ENCODE results near the gene EEFSEC. TPM values are rescaled to one million over a fixed set of nuclear protein-coding genes. Genes with fewer than 3 reads are reported as not detected.

Gene EEFSEC
- total and polyA plus RNA-seq, 2 of the 8 experiments (the other 6 are each of a cell fraction or from before 2014, with no cell fraction given), result 13.1 to 19.8 TPM

- H2BK15ac ChIP-seq (ENCODE audit: low read length), result no peak overlapping the region
- H4K8ac ChIP-seq (ENCODE audit: extremely low read depth, insufficient read depth, low read length), result no peak overlapping the region
- no peaks in the 10 kb centered on the region for H3K23me2 ChIP-seq (ENCODE audit: low read depth, low read length)
- H2AK5ac ChIP-seq (ENCODE audit: low read depth, low read length), result no peak overlapping the region
- H2AFZ ChIP-seq (ENCODE audit: low read length), result no peak overlapping the region
- no peak overlapping the region for H3K9ac ChIP-seq (replicated peaks in 1 of 4; ENCODE audit: extremely low read depth in 1 of 4, low read depth in 3 of 4, low read length in 3 of 4)
- no peak overlapping the region for H3K4me3 ChIP-seq (ENCODE audit: extremely low read depth in 1 of 4, insufficient read depth in 2 of 4, low read depth in 3 of 4, low read length in 4 of 4)
- H3K4me1 ChIP-seq (replicated peaks in 1 of 4; ENCODE audit: control insufficient read depth in 3 of 4, insufficient read depth in 4 of 4, low read length in 3 of 4), result peaks cover 0 to 6% (median 2%) of the 10 kb centered on the region in 4 experiments; a peak in 3 of 7 replicates
- no peaks in the 10 kb centered on the region for H4K20me1 ChIP-seq (replicated peaks in 1 of 2; ENCODE audit: control insufficient read depth in 1 of 2, insufficient read depth in 2 of 2, low read length in 2 of 2)
- H2BK20ac ChIP-seq (ENCODE audit: low read length), result no peak overlapping the region
- H3K27ac ChIP-seq (ENCODE audit: low read depth, low read length), result no peak overlapping the region
- H3K18ac ChIP-seq (ENCODE audit: extremely low read depth, low read length), result no peak overlapping the region
- no peak overlapping the region for H2BK120ac ChIP-seq (replicated peaks; ENCODE audit: low read depth, low read length)
- H3K79me2 ChIP-seq (ENCODE audit: control insufficient read depth in 1 of 2, insufficient read depth in 2 of 2, low read length in 2 of 2), result no peaks in the 10 kb centered on the region
- 74% methylated on average over 7 of the region's 7 CpGs; no CpG with 5 or more reads in 1 of the 2 experiments for WGBS, 2 experiments (ENCODE audit: extremely low coverage in 1 of 2, insufficient coverage in 1 of 2, insufficient read length in 1 of 2, insufficient replicate concordance in 2 of 2, low coverage in 1 of 2, low lambda C conversion rate in 2 of 2, missing lambda C conversion rate in 1 of 2)
- no peak overlapping the region for H3K56ac ChIP-seq (replicated peaks; ENCODE audit: insufficient read length, low read depth, low read length)
- no peak overlapping the region for H3K23ac ChIP-seq (ENCODE audit: insufficient read length)
- no peaks in the 10 kb centered on the region; a peak in 1 of 7 replicates for H3K27me3 ChIP-seq (replicated peaks in 1 of 4; ENCODE audit: control insufficient read depth in 3 of 4, extremely low read depth in 1 of 4, insufficient read depth in 3 of 4, low read length in 3 of 4)
- no peak overlapping the region for H2BK5ac ChIP-seq (ENCODE audit: low read depth, low read length)
- H4K91ac ChIP-seq (replicated peaks; ENCODE audit: insufficient read length, low read length), result no peak overlapping the region
- H4K5ac ChIP-seq (ENCODE audit: insufficient read length, low read depth, low read length), result no peak overlapping the region
- H3K36me3 ChIP-seq (ENCODE audit: control insufficient read depth in 2 of 4, insufficient read depth in 4 of 4, low read length in 3 of 4), result no peaks in the 10 kb centered on the region
- H2BK12ac ChIP-seq (ENCODE audit: low read depth, low read length), result no peak overlapping the region
- POLR2A ChIA-PET (ENCODE audit: partially characterized antibody), result no interaction called here
- DNase-seq (ENCODE audit: low read depth in 1 of 2, low spot score in 2 of 2), result no peak
- FAIRE-seq, result no peak
- H3K9me3 ChIP-seq (ENCODE audit: insufficient read depth in 2 of 2, low read depth in 1 of 2, low read length in 1 of 2), result no peaks in the 10 kb centered on the region
- no peak overlapping the region for H3K4ac ChIP-seq (replicated peaks; ENCODE audit: insufficient read length, low read depth, low read length)
- H3K4me2 ChIP-seq (ENCODE audit: insufficient read depth in 1 of 2, low read depth in 2 of 2, low read length in 2 of 2), result no peak overlapping the region
- H3K14ac ChIP-seq (ENCODE audit: insufficient read length), result no peak overlapping the region
- H3K79me1 ChIP-seq (ENCODE audit: low read depth, low read length), result 0 out of 2 replicates have a peak, but pooled peaks cover 2% of the 10 kb centered on the region
- CTCF ChIA-PET (ENCODE audit: partially characterized antibody), result interaction anchor here (0.7 to 3.2 kb wide), 16 partner anchors 9 to 204 kb away, joined by 3 to 12 read pairs (median 6); no protein-coding TSS in a partner anchor
- TF ChIP-seq SP2 (IDR thresholded peaks at IDR 0.05; ENCODE audit: low read length) (no peak), MAFK (IDR thresholded peaks at IDR 0.05; ENCODE audit: low read depth, low read length) (no peak), SIRT6 (IDR thresholded peaks at IDR 0.05; ENCODE audit: low read length) (no peak), CBX8 (IDR thresholded peaks at IDR 0.05; ENCODE audit: borderline replicate concordance, low read depth, low read length) (no peak), POLR2AphosphoS5 (IDR thresholded peaks at IDR 0.05; ENCODE audit: low read depth, low read length) (no peak), SRF (IDR thresholded peaks at IDR 0.05; ENCODE audit: low read depth, low read length) (no peak), CEBPB (IDR thresholded peaks at IDR 0.05; ENCODE audit: low read depth, low read length) (no peak), ASH2L (IDR thresholded peaks at IDR 0.05; ENCODE audit: low read length) (no peak), CTBP2 (IDR thresholded peaks at IDR 0.05; ENCODE audit: borderline replicate concordance, insufficient read depth, insufficient read length, low read length) (no peak), SP1 (IDR thresholded peaks at IDR 0.05; ENCODE audit: low read depth, low read length) (no peak), KDM4A (IDR thresholded peaks at IDR 0.05; ENCODE audit: low read depth, low read length, severe bottlenecking) (no peak), KDM5A (IDR thresholded peaks at IDR 0.05; ENCODE audit: low read length) (no peak), TAF7 (optimal IDR thresholded peaks at IDR 0.05; ENCODE audit: borderline replicate concordance, low read depth, low read length) (no peak), TBP (IDR thresholded peaks at IDR 0.05; ENCODE audit: low read depth, low read length) (no peak), MAX (IDR thresholded peaks at IDR 0.05) (no peak), PHF8 (conservative IDR thresholded peaks at IDR 0.05; ENCODE audit: low read depth, low read length) (no peak)
These were observed 215.3 kb downstream of the EEFSEC start for GRCh38 chr3:128368626-128369025.
